ENCODE results near the gene PLSCR4.
"Not testable (repeated sequence)": the region's sequence is repeated elsewhere in the genome, so short reads cannot be mapped to it uniquely, and the experiment has no call there.

PLSCR4 gene

GRCh38 chr3:146271180-146271579 is 20.3 kb upstream of the PLSCR4 start:
- H2AFZ ChIP-seq (ENCODE audit: low read length, unreplicated experiment), result no peak overlapping the region
- no peak overlapping the region for H3K27ac ChIP-seq (ENCODE audit: low read depth, low read length)
- no peak overlapping the region for H3K4me3 ChIP-seq (ENCODE audit: low read depth, low read length)
- H3K79me2 ChIP-seq (ENCODE audit: control insufficient read depth, insufficient read depth, low read length, unreplicated experiment), result no peaks in the 10 kb centered on the region
- H3K36me3 ChIP-seq (ENCODE audit: insufficient read depth, low read length), result no peaks in the 10 kb centered on the region
- H3K4me1 ChIP-seq (ENCODE audit: control insufficient read depth, insufficient read depth, low read length, unreplicated experiment), result peaks cover 15% of the 10 kb centered on the region
- no peaks in the 10 kb centered on the region for H3K27me3 ChIP-seq (ENCODE audit: insufficient read depth, low read length)

GRCh38 chr3:146269271-146269670 is 18.4 kb upstream of the PLSCR4 start:
- no peak overlapping the region for H2AFZ ChIP-seq (ENCODE audit: low read length, unreplicated experiment)
- H3K4me1 ChIP-seq (ENCODE audit: control insufficient read depth, insufficient read depth, low read length, unreplicated experiment), result peaks cover 2% of the 10 kb centered on the region
- H3K4me3 ChIP-seq (ENCODE audit: low read depth, low read length), result no peak overlapping the region
- H3K27ac ChIP-seq (ENCODE audit: low read depth, low read length), result no peak overlapping the region
- no peaks in the 10 kb centered on the region for H3K79me2 ChIP-seq (ENCODE audit: control insufficient read depth, insufficient read depth, low read length, unreplicated experiment)
- no peaks in the 10 kb centered on the region for H3K36me3 ChIP-seq (ENCODE audit: insufficient read depth, low read length)
- no peaks in the 10 kb centered on the region for H3K27me3 ChIP-seq (ENCODE audit: insufficient read depth, low read length)

- Histone ChIP-seq H2AFZ (ENCODE audit: low read length, unreplicated experiment) (no peak overlapping the region), H3K79me2 (ENCODE audit: control insufficient read depth, insufficient read depth, low read length, unreplicated experiment) (no peaks in the 10 kb centered on the region), H3K27ac (ENCODE audit: low read depth, low read length) (no peak overlapping the region), H3K27me3 (ENCODE audit: insufficient read depth, low read length) (no peaks in the 10 kb centered on the region), H3K36me3 (ENCODE audit: insufficient read depth, low read length) (no peaks in the 10 kb centered on the region), H3K4me1 (ENCODE audit: control insufficient read depth, insufficient read depth, low read length, unreplicated experiment) (no peaks in the 10 kb centered on the region), H3K4me3 (ENCODE audit: low read depth, low read length) (no peak overlapping the region)
Measured at GRCh38 chr3:146268535-146269219, 17.8 kb upstream of the PLSCR4 start.

GRCh38 chr3:146265720-146266119 is 14.8 kb upstream of the PLSCR4 start:
- H3K4me3 ChIP-seq (ENCODE audit: low read depth, low read length), result no peak overlapping the region
- no peak overlapping the region for H3K27ac ChIP-seq (ENCODE audit: low read depth, low read length)

GRCh38 chr3:146262371-146263110 is 11.6 kb upstream of the PLSCR4 start:
- H3K27me3 ChIP-seq (ENCODE audit: insufficient read depth, low read length), result no peaks in the 10 kb centered on the region
- no peaks in the 10 kb centered on the region for H3K79me2 ChIP-seq (ENCODE audit: control insufficient read depth, insufficient read depth, low read length, unreplicated experiment)
- H3K36me3 ChIP-seq (ENCODE audit: insufficient read depth, low read length), result no peaks in the 10 kb centered on the region
- H3K4me3 ChIP-seq (ENCODE audit: low read depth, low read length), result no peak overlapping the region
- H3K27ac ChIP-seq (ENCODE audit: low read depth, low read length), result no peak overlapping the region
- H3K4me1 ChIP-seq (ENCODE audit: control insufficient read depth, insufficient read depth, low read length, unreplicated experiment), result no peaks in the 10 kb centered on the region
- H2AFZ ChIP-seq (ENCODE audit: low read length, unreplicated experiment), result no peak overlapping the region

More at GRCh38 chr3:146265720-146266119, 14.8 kb upstream of the PLSCR4 start:
- Histone ChIP-seq H3K4me1 (ENCODE audit: control insufficient read depth, insufficient read depth, low read length, unreplicated experiment) (no peaks in the 10 kb centered on the region), H3K79me2 (ENCODE audit: control insufficient read depth, insufficient read depth, low read length, unreplicated experiment) (no peaks in the 10 kb centered on the region), H3K27me3 (ENCODE audit: insufficient read depth, low read length) (no peaks in the 10 kb centered on the region), H3K36me3 (ENCODE audit: insufficient read depth, low read length) (no peaks in the 10 kb centered on the region), H2AFZ (ENCODE audit: low read length, unreplicated experiment) (no peak overlapping the region)

GRCh38 chr3:146259880-146260589 is 9.1 kb upstream of the PLSCR4 start:
- H3K4me1 ChIP-seq (ENCODE audit: control insufficient read depth, insufficient read depth, low read length, unreplicated experiment), result no peaks in the 10 kb centered on the region
- H3K27me3 ChIP-seq (ENCODE audit: insufficient read depth, low read length), result no peaks in the 10 kb centered on the region
- H3K27ac ChIP-seq (ENCODE audit: low read depth, low read length), result no peak overlapping the region
- no peaks in the 10 kb centered on the region for H3K36me3 ChIP-seq (ENCODE audit: insufficient read depth, low read length)
- no peaks in the 10 kb centered on the region for H3K79me2 ChIP-seq (ENCODE audit: control insufficient read depth, insufficient read depth, low read length, unreplicated experiment)
- H3K4me3 ChIP-seq (ENCODE audit: low read depth, low read length), result no peak overlapping the region
- H2AFZ ChIP-seq (ENCODE audit: low read length, unreplicated experiment), result no peak overlapping the region

GRCh38 chr3:146256851-146257486 is 6.1 kb upstream of the PLSCR4 start:
- Histone ChIP-seq H3K27me3 (ENCODE audit: insufficient read depth, low read length) (no peaks in the 10 kb centered on the region), H3K4me1 (ENCODE audit: control insufficient read depth, insufficient read depth, low read length, unreplicated experiment) (peaks cover 3% of the 10 kb centered on the region)

GRCh38 chr3:146252445-146252844 is 1.5 kb upstream of the PLSCR4 start:
- H3K27me3 ChIP-seq (ENCODE audit: insufficient read depth, low read length); H3K4me3 ChIP-seq (ENCODE audit: low read depth, low read length); H3K36me3 ChIP-seq (ENCODE audit: insufficient read depth, low read length); H2AFZ ChIP-seq (ENCODE audit: low read length, unreplicated experiment): not testable (repeated sequence)
- Histone ChIP-seq H3K4me1 (ENCODE audit: control insufficient read depth, insufficient read depth, low read length, unreplicated experiment) (peaks cover 25% of the 10 kb centered on the region), H3K27ac (ENCODE audit: low read depth, low read length) (peak overlapping the region; percentile 78; the same call in 1 of the 2 replicates), H3K79me2 (ENCODE audit: control insufficient read depth, insufficient read depth, low read length, unreplicated experiment) (peaks cover 22% of the 10 kb centered on the region)

More at GRCh38 chr3:146256851-146257486, 6.1 kb upstream of the PLSCR4 start:
- H3K4me3 ChIP-seq (ENCODE audit: low read depth, low read length), result no peak overlapping the region
- no peak overlapping the region for H2AFZ ChIP-seq (ENCODE audit: low read length, unreplicated experiment)
- no peaks in the 10 kb centered on the region for H3K36me3 ChIP-seq (ENCODE audit: insufficient read depth, low read length)
- H3K79me2 ChIP-seq (ENCODE audit: control insufficient read depth, insufficient read depth, low read length, unreplicated experiment), result no peaks in the 10 kb centered on the region
- H3K27ac ChIP-seq (ENCODE audit: low read depth, low read length), result no peak overlapping the region

GRCh38 chr3:146249921-146250320 is 984 bp downstream of the PLSCR4 start:
- H3K79me2 ChIP-seq (ENCODE audit: control insufficient read depth, insufficient read depth, low read length, unreplicated experiment), result peaks cover 26% of the 10 kb centered on the region
- peaks cover under 1% of the 10 kb centered on the region; the same call in 1 of the 2 replicates for H3K36me3 ChIP-seq (ENCODE audit: insufficient read depth, low read length)
- H3K4me3 ChIP-seq (ENCODE audit: low read depth, low read length), result peak overlapping the region; percentile 79
- 0 out of 2 replicates have a peak overlapping the region, but pooled peaks have one; percentile 6 for H3K27ac ChIP-seq (ENCODE audit: low read depth, low read length)
- H3K4me1 ChIP-seq (ENCODE audit: control insufficient read depth, insufficient read depth, low read length, unreplicated experiment), result peaks cover 36% of the 10 kb centered on the region
- H2AFZ ChIP-seq (ENCODE audit: low read length, unreplicated experiment), result no peak overlapping the region
- H3K27me3 ChIP-seq (ENCODE audit: insufficient read depth, low read length), result no peaks in the 10 kb centered on the region

- H3K79me2 ChIP-seq (ENCODE audit: control insufficient read depth, insufficient read depth, low read length, unreplicated experiment), result peaks cover 26% of the 10 kb centered on the region
- H3K4me3 ChIP-seq (ENCODE audit: low read depth, low read length), result peak overlapping the region; percentile 75
- H3K4me1 ChIP-seq (ENCODE audit: control insufficient read depth, insufficient read depth, low read length, unreplicated experiment), result peaks cover 36% of the 10 kb centered on the region
- no peak overlapping the region for H3K27ac ChIP-seq (ENCODE audit: low read depth, low read length)
- H3K27me3 ChIP-seq (ENCODE audit: insufficient read depth, low read length), result no peaks in the 10 kb centered on the region
- no peak overlapping the region for H2AFZ ChIP-seq (ENCODE audit: low read length, unreplicated experiment)
- peaks cover 7% of the 10 kb centered on the region for H3K36me3 ChIP-seq (ENCODE audit: insufficient read depth, low read length)
Measured at GRCh38 chr3:146247911-146248310, 3.0 kb downstream of the PLSCR4 start.

Data from ACC112 (cell line).